SK-N-SH (cell line): Measurements from ENCODE around the gene KCNAB1. TPM values are rescaled to one million over a fixed set of nuclear protein-coding genes. Genes with fewer than 3 reads are reported as not detected.
A peak's percentile ranks its signal among the peaks of the same experiment; 100 is the strongest.

ENCODE experiments used
- CTCF ChIA-PET: fragments of 300-600, 350-600 bp; formaldehyde crosslinking; extraction: SDS; loops from one replicate; lab custom pipeline; 2021; lab: Yijun Ruan, JAX
- POLR2A ChIA-PET: fragments of 350-600 bp; sonication (Branson Sonifier 250); formaldehyde crosslinking; extraction: SDS; loops from one replicate; lab custom pipeline; 2020; ENCODE audit warnings: antibody characterized with exemption, inconsistent platforms; lab: Yijun Ruan, JAX
- DNase-seq: peaks from one replicate; pipeline ENCODE4 v3.0.0; 2012
- H2AFZ ChIP-seq: fragments of 200-600 bp; sonication (generic); 2 replicates; pipeline ENCODE4 v1.8.1; 2016; ENCODE audit warnings: antibody characterized with exemption, mild to moderate bottlenecking, low read depth
- H3F3A ChIP-seq: fragments of 200-600 bp; sonication (generic); replicated peaks from 2 replicates; pipeline ENCODE3; 2016; ENCODE audit warnings: antibody characterized with exemption, mild to moderate bottlenecking; ENCODE audit not compliant: insufficient read depth
- H3K27ac ChIP-seq, 2 experiments: fragments of 200-500 bp in 1 of 2; fragments of 200-600 bp in 1 of 2; sonication (Bioruptor generic) in 1 of 2; sonication (generic), shearing (Covaris generic) in 1 of 2; 2 replicates each; pipeline versions ENCODE4 v1.5.1 to v1.6.1; 2014 to 2016; ENCODE audit warnings: low read depth in 2 of 2, inconsistent platforms in 1 of 2, low read length in 1 of 2, mild to moderate bottlenecking in 1 of 2, mixed read lengths in 1 of 2
- H3K27me3 ChIP-seq: fragments of 200-600 bp; sonication (generic), shearing (Covaris generic); 2 replicates; pipeline ENCODE4 v1.6.1; 2016; ENCODE audit warnings: mixed run types; ENCODE audit not compliant: insufficient read depth
- H3K36me3 ChIP-seq, 2 experiments: fragments of 200-500 bp in 1 of 2; fragments of 200-600 bp in 1 of 2; sonication (Bioruptor generic) in 1 of 2; sonication (generic) in 1 of 2; replicated peaks in 1 of 2; 2 replicates each; pipeline versions ENCODE3 to v1.5.1; 2014 to 2016; ENCODE audit warnings: low read length in 1 of 2, mild to moderate bottlenecking in 1 of 2; ENCODE audit not compliant: insufficient read depth in 2 of 2, control insufficient read depth in 1 of 2
- H3K4me1 ChIP-seq, 2 experiments: fragments of 200-500 bp in 1 of 2; fragments of 200-600 bp in 1 of 2; sonication (Bioruptor generic) in 1 of 2; sonication (generic), shearing (Covaris generic) in 1 of 2; 2 replicates each; pipeline versions ENCODE4 v1.5.1 to v1.6.1; 2014 to 2016; ENCODE audit warnings: low read depth in 1 of 2, low read length in 1 of 2, mixed run types in 1 of 2; ENCODE audit not compliant: insufficient read depth in 2 of 2, control insufficient read depth in 1 of 2
- H3K4me2 ChIP-seq: fragments of 200-600 bp; sonication (generic), shearing (Covaris generic); 2 replicates; pipeline ENCODE4 v1.6.1; 2017; ENCODE audit warnings: mixed run types
- H3K4me3 ChIP-seq, 2 experiments: fragments of 200-500 bp in 1 of 2; fragments of 200-600 bp in 1 of 2; sonication (Bioruptor generic) in 1 of 2; sonication (generic), shearing (Covaris generic) in 1 of 2; 2 replicates each; pipeline versions ENCODE4 v1.5.1 to v1.8.1; 2014 to 2016; ENCODE audit warnings: low read depth in 2 of 2, inconsistent platforms in 1 of 2, low read length in 1 of 2, mild to moderate bottlenecking in 1 of 2, mixed read lengths in 1 of 2, moderate library complexity in 1 of 2
- H3K79me2 ChIP-seq: fragments of 200-600 bp; sonication (generic); 2 replicates; pipeline ENCODE4 v1.8.1; 2017; ENCODE audit warnings: mild to moderate bottlenecking; ENCODE audit not compliant: insufficient read depth
- H3K9ac ChIP-seq: fragments of 200-600 bp; sonication (generic); 2 replicates; pipeline ENCODE4 v1.6.1; 2017; ENCODE audit warnings: mixed run types
- H3K9me2 ChIP-seq: fragments of 200-600 bp; sonication (generic); 2 replicates; pipeline ENCODE4 v1.6.1; 2017; ENCODE audit warnings: mixed run types
- H3K9me3 ChIP-seq: fragments of 200-600 bp; sonication (generic); 2 replicates; pipeline ENCODE4 v1.6.1; 2017; ENCODE audit warnings: mixed run types, mild to moderate bottlenecking, moderate library complexity
- H4K20me1 ChIP-seq: fragments of 200-600 bp; sonication (generic); 2 replicates; pipeline ENCODE4 v1.6.1; 2017; ENCODE audit warnings: mild to moderate bottlenecking, mixed run types; ENCODE audit not compliant: insufficient read depth
- CTCF ChIP-seq: fragments of 200-600 bp; sonication (generic); IDR thresholded peaks from 2 replicates; pipeline ENCODE4 v1.6.1; 2017; ENCODE audit warnings: antibody characterized with exemption, mild to moderate bottlenecking, moderate library complexity
- ELF1 ChIP-seq: IDR thresholded peaks from 2 replicates; pipeline ENCODE4 v1.4.0; 2012
- FOXJ3 ChIP-seq: sonication (generic); formaldehyde crosslinking; IDR thresholded peaks from 2 replicates; pipeline ENCODE4 v1.5.1; 2020; ENCODE audit warnings: mild to moderate bottlenecking, missing genetic modification reagents
- GABPA ChIP-seq: IDR thresholded peaks from 2 replicates; pipeline ENCODE4 v1.4.0; 2012; ENCODE audit warnings: low read depth, mild to moderate bottlenecking
- IRF3 ChIP-seq: fragments of 150-350 bp; IDR thresholded peaks from 2 replicates; pipeline ENCODE4 v1.6.1; 2016; ENCODE audit warnings: mild to moderate bottlenecking, low read depth, low read length
- MXI1 ChIP-seq: IDR thresholded peaks from 2 replicates; pipeline ENCODE4 v1.6.1; 2012; ENCODE audit warnings: mild to moderate bottlenecking, low read depth, low read length, improper control_type of control experiment
- RCOR1 ChIP-seq: fragments of 150-350 bp; IDR thresholded peaks from 2 replicates; pipeline ENCODE4 v1.6.1; 2017; ENCODE audit warnings: antibody characterized with exemption, low read length
- RXRA ChIP-seq: IDR thresholded peaks from 2 replicates; pipeline ENCODE4 v1.4.0; 2012; ENCODE audit warnings: low read depth, mild to moderate bottlenecking, borderline replicate concordance
- SIN3A ChIP-seq: IDR thresholded peaks from 2 replicates; pipeline ENCODE4 v1.6.1; 2012; ENCODE audit warnings: low read depth, mild to moderate bottlenecking, low read length, moderate library complexity, borderline replicate concordance
- SMC3 ChIP-seq: IDR thresholded peaks from 2 replicates; pipeline ENCODE4 v1.6.1; 2012; ENCODE audit warnings: low read depth, low read length, improper control_type of control experiment
- TCF12 ChIP-seq: IDR thresholded peaks from 2 replicates; pipeline ENCODE4 v1.4.0; 2012
- TEAD4 ChIP-seq: IDR thresholded peaks from 2 replicates; pipeline ENCODE4 v1.4.0; 2012; ENCODE audit warnings: mild to moderate bottlenecking, borderline replicate concordance; ENCODE audit not compliant: insufficient read depth
- WGBS: methylation state at CpG from one replicate; pipeline ENCODE4 v1.1.6; 2017; ENCODE audit warnings: low lambda C conversion rate; 5-methylcytosine and 5-hydroxymethylcytosine counted together
- polyA plus RNA-seq, 3 experiments: library from polyadenylated mRNA; depleted of rRNA; stranded (reverse); fragments of >200 nt; gene quantifications; 2 replicates each; pipeline ENCODE4 v1.2.3, GENCODE V29; 2012
- TF ChIP-seq, protein P1 (sequence below): IDR thresholded peaks from 2 replicates; pipeline ENCODE4; 2012

Gene KCNAB1
- polyA plus RNA-seq, 1 of the 3 experiments (the other 2 are of a cell fraction) = 82.1 TPM

DNA sequence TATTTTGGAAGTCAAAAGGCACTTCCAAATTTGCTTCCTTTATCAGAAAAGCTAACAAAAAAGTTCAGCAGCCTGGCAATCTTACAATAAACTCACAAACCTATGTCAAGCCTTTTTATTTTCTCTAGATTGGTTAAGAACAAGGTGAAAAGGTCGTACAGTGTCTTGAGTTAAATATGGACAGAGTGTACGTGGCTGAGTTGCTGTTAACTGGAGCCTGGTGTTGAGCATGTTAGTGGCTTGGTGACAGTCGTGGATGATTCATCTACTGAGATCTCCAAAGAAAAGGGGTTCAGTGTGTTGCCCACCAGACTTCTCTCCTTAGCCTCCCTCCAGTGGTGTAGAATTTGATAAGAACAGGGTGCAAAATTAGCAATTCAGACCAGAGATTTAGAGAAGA is 344.8 kb downstream of the KCNAB1 start:
- H3K9me2 ChIP-seq = no peaks in the 10 kb centered on the region
- H3K4me1 ChIP-seq = no peaks in the 10 kb centered on the region
- H3K9ac ChIP-seq = no peak overlapping the region
- no peak overlapping the region for H3K27ac ChIP-seq
- POLR2A ChIA-PET = no interaction called here
- CTCF ChIA-PET = interaction anchor here (1.4 to 1.5 kb wide), 3 partner anchors 15 to 315 kb away, joined by 3 to 7 read pairs (median 4); no protein-coding TSS in a partner anchor
- H3K79me2 ChIP-seq = peaks cover 5% of the 10 kb centered on the region; the same call in 1 of the 2 replicates
- no peaks in the 10 kb centered on the region for H3K27me3 ChIP-seq
- H3K4me3 ChIP-seq = no peak overlapping the region
- 79% methylated on average over 3 of the region's 3 CpGs for WGBS
- peaks cover 22 to 59% of the 10 kb centered on the region in 2 experiments for H3K36me3 ChIP-seq
- peaks cover 18% of the 10 kb centered on the region for H3F3A ChIP-seq
- no peak overlapping the region for H3K4me2 ChIP-seq
- no peak for DNase-seq
- no peaks in the 10 kb centered on the region for H3K9me3 ChIP-seq
- no peaks in the 10 kb centered on the region for H4K20me1 ChIP-seq
- TF ChIP-seq ELF1 (no peak), TCF12 (no peak)
- TF ChIP-seq, protein P1, sequence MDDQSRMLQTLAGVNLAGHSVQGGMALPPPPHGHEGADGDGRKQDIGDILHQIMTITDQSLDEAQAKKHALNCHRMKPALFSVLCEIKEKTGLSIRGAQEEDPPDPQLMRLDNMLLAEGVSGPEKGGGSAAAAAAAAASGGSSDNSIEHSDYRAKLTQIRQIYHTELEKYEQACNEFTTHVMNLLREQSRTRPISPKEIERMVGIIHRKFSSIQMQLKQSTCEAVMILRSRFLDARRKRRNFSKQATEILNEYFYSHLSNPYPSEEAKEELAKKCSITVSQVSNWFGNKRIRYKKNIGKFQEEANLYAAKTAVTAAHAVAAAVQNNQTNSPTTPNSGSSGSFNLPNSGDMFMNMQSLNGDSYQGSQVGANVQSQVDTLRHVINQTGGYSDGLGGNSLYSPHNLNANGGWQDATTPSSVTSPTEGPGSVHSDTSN = no peak
- no peak overlapping the region for H2AFZ ChIP-seq

GRCh38 chr3:156469456-156469855 is 349.1 kb downstream of the KCNAB1 start:
- peak overlapping the region; percentile 10 to 89; a peak in 2 of 4 replicates for H3K27ac ChIP-seq
- no peak overlapping the region for H2AFZ ChIP-seq
- CTCF ChIA-PET = interaction anchor here (0.9 to 3.2 kb wide), 5 partner anchors 20 to 613 kb away, joined by 3 to 12 read pairs (median 4); no protein-coding TSS in a partner anchor
- H3K36me3 ChIP-seq = peaks cover 14 to 45% of the 10 kb centered on the region in 2 experiments
- no peaks in the 10 kb centered on the region for H3K9me2 ChIP-seq
- H3F3A ChIP-seq = peaks cover 18% of the 10 kb centered on the region
- peaks cover 5% of the 10 kb centered on the region; the same call in 1 of the 2 replicates for H3K79me2 ChIP-seq
- no peaks in the 10 kb centered on the region for H3K9me3 ChIP-seq
- POLR2A ChIA-PET = no interaction called here
- no peak overlapping the region for H3K4me3 ChIP-seq
- H3K4me1 ChIP-seq = peaks cover 0 to 25% of the 10 kb centered on the region in 2 experiments; a peak in 3 of 4 replicates
- H4K20me1 ChIP-seq = no peaks in the 10 kb centered on the region
- no peak for TF ChIP-seq RCOR1
- no peak for TF ChIP-seq ELF1
- TF ChIP-seq, protein P1 = no peak
- no peak for TF ChIP-seq TEAD4
- TF ChIP-seq IRF3 = no peak
- TF ChIP-seq FOXJ3 = no peak
- no peak for TF ChIP-seq SIN3A
- no peak for TF ChIP-seq CTCF
- no peak for TF ChIP-seq RXRA
- TF ChIP-seq SMC3 = no peak
- TF ChIP-seq MXI1 = no peak
- TF ChIP-seq GABPA = no peak
- no peak overlapping the region for H3K4me2 ChIP-seq
- H3K9ac ChIP-seq = no peak overlapping the region
- no peaks in the 10 kb centered on the region for H3K27me3 ChIP-seq
- no peak for DNase-seq
